Measurements from ENCODE around the gene TEDDM1. TPM values are rescaled to one million over a fixed set of nuclear protein-coding genes. Genes with fewer than 3 reads are reported as not detected.
A peak's percentile ranks its signal among the peaks of the same experiment; 100 is the strongest.

The TEDDM1 gene
- total and polyA plus RNA-seq, 2 of the 13 experiments (the other 11 are each of a cell fraction or from before 2014, with no cell fraction given): not detected

DNA sequence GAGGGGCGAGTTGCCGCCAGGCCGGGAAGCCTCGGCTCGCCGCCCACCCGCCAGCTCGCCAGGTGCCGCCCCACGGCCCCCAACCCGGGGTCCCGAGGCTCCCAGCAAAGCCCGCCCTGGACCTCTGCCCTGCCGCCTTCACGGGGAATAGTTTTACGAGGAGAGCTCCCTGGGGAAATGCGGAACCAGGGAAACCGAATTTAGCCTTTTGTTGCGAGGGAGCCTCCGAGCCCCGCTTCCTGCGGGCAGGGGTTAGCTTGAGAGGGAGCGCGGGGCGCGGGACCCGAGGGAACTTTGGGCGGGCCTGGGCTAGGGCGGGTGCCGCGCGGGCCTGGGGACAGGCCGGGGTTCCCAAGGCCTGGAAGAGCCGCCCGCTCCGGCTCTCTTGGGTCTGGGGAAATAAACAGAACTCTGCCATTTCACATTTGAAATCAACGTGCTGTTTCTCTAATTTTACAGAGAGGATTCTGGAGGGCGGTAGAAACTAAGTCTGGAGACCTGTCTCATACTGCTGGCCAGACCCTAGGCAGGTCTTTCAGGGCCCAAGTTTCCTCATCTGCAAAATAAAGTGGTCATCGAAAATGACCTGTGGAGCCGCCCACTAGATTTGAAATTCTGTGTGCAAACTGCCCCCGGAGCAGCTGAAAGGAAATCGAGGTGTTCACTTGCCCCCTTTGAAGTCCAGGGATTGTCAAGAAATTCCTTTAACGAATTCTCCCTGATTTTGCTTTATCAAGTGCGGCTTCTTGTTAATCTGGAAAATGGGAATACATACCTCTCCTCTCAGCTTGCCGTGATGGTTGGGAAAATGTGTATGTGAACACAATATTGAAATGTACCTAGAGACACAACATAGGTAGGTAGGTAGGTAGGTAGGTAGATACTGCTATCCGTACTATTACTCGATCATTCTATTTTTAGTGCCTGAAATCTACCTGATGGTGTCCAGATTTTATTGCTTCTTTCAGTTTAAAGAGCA lies 8.1 kb downstream of the TEDDM1 start (continued):
- TF ChIP-seq CEBPZ (IDR thresholded peaks at IDR 0.05; ENCODE audit: low read length) (no peak), PREB (CRISPR knock-in tag; IDR thresholded peaks at IDR 0.05) (0 out of 2 replicates have a peak, but pooled peaks have one; percentile 26), ZNF558 (CRISPR knock-in tag; IDR thresholded peaks at IDR 0.05; ENCODE audit: borderline replicate concordance) (no peak), PCBP1 (IDR thresholded peaks at IDR 0.05; ENCODE audit: borderline replicate concordance, low read depth, low read length) (no peak), TAF15 (IDR thresholded peaks at IDR 0.05; ENCODE audit: low read depth, low read length, poor library complexity, severe bottlenecking) (peak; percentile 4), ZFY (CRISPR knock-in tag; IDR thresholded peaks at IDR 0.05) (peak; percentile 34), NRL (CRISPR knock-in tag; IDR thresholded peaks at IDR 0.05; ENCODE audit: borderline replicate concordance) (0 out of 2 replicates have a peak, but pooled peaks have one; percentile 32), ZNF34 (CRISPR knock-in tag; IDR thresholded peaks at IDR 0.05; ENCODE audit: borderline replicate concordance) (no peak), FIP1L1 (IDR thresholded peaks at IDR 0.05; ENCODE audit: borderline replicate concordance, insufficient read depth, low read depth, low read length) (no peak), ZNF768 (CRISPR knock-in tag; IDR thresholded peaks at IDR 0.05) (peak; percentile 12; the same call in 1 of the 2 replicates)
- TF ChIP-seq, protein P1, sequence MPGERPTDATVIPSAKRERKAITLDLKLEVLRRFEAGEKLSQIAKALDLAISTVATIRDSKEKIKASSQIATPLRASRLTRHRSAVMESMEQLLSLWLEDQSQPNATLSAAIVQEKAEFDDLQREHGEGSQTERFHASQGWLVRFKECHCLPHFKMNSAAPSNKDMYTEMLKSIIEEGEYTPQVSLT (CRISPR knock-in tag; IDR thresholded peaks at IDR 0.05; ENCODE audit: borderline replicate concordance, low read depth): no peak
- TF ChIP-seq, protein P2, sequence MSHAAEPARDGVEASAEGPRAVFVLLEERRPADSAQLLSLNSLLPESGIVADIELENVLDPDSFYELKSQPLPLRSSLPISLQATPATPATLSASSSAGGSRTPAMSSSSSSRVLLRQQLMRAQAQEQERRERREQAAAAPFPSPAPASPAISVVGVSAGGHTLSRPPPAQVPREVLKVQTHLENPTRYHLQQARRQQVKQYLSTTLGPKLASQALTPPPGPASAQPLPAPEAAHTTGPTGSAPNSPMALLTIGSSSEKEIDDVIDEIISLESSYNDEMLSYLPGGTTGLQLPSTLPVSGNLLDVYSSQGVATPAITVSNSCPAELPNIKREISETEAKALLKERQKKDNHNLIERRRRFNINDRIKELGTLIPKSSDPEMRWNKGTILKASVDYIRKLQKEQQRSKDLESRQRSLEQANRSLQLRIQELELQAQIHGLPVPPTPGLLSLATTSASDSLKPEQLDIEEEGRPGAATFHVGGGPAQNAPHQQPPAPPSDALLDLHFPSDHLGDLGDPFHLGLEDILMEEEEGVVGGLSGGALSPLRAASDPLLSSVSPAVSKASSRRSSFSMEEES (CRISPR knock-in tag; IDR thresholded peaks at IDR 0.05): no peak
- TF ChIP-seq, protein P3, sequence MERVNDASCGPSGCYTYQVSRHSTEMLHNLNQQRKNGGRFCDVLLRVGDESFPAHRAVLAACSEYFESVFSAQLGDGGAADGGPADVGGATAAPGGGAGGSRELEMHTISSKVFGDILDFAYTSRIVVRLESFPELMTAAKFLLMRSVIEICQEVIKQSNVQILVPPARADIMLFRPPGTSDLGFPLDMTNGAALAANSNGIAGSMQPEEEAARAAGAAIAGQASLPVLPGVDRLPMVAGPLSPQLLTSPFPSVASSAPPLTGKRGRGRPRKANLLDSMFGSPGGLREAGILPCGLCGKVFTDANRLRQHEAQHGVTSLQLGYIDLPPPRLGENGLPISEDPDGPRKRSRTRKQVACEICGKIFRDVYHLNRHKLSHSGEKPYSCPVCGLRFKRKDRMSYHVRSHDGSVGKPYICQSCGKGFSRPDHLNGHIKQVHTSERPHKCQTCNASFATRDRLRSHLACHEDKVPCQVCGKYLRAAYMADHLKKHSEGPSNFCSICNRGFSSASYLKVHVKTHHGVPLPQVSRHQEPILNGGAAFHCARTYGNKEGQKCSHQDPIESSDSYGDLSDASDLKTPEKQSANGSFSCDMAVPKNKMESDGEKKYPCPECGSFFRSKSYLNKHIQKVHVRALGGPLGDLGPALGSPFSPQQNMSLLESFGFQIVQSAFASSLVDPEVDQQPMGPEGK (CRISPR knock-in tag; IDR thresholded peaks at IDR 0.05): peak; percentile 38; the same call in 1 of the 2 replicates
